ENCODE measurements around the gene NKG7.
A peak's percentile ranks its signal among the peaks of the same experiment; 100 is the strongest.

The NKG7 gene

DNA sequence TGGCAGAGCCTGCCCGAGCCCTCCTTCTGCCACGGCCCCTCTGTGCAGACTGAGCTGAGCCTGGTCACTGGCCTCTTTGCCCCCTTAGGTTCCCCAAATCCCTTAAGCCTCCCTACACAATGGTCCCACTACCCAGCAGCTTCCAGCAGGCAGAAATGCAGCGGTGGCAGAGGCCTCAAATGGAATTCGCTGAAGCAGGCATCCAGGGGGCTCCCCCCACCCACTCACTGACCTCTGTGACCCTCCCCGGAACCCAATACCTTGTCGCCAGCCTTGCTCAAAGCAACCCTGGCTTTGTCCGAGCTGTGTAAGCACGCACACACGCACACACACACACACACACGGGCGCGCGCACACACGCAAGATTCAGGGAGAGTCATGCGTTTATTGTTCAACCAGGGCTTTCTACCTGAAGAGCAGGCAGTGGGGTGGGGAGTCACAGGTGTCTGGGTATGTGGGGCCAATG is 15.5 kb upstream of the NKG7 start, which contains the start of gene LIM2:
LIM2 (minus strand) TSS at position 51 of the 466 bp plus-strand sequence. CDS start 531 bp downstream, outside the sequence.
- Histone ChIP-seq H3K4me1 (ENCODE audit: control insufficient read depth, insufficient read depth, low read length) (peaks cover 3% of the 10 kb centered on the region), H3K36me3 (ENCODE audit: control insufficient read depth, insufficient read depth, low read length) (no peaks in the 10 kb centered on the region), H3K4me3 (ENCODE audit: low read depth, low read length) (no peak within 1 kb of the TSS), H3K9me3 (ENCODE audit: control insufficient read depth, insufficient read depth, low read length) (no peaks in the 10 kb centered on the region), H3K27me3 (ENCODE audit: control insufficient read depth, insufficient read depth, low read length) (no peaks in the 10 kb centered on the region), H3K9ac (ENCODE audit: low read depth, low read length) (no peak within 1 kb of the TSS)

DNA sequence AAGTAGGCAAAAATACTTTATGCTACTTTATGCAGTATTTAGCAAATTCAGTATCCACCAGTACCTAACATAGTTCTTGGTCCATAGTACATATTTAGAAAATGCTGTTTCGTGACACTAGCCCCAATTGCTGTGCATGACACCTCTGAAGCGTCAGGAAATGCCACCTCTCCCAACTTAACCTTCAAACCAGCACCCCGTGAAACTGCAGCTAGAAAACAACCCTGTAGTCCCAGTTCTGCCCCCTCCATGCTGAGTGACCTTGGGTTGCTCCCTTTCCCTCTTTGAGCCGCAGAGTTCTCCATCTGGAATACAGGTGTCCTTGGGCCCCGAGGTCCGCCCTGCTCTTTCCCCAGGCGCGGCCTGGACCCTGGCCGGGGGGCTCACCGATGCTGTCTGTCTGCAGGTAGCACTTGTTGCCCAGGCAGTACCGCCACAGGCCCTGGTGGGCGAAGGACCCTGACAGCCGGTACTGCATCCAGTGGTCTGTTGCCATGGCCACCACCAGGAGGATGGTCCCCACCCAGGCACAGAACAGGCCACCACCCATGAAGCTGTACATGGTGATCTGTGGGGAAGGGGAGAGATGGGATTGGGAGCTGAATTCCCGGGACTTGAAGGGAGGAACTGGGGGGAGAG is 14.5 kb upstream of the NKG7 start:
- Histone ChIP-seq H3K4me3 (ENCODE audit: low read depth, low read length) (no peak overlapping the region), H3K36me3 (ENCODE audit: control insufficient read depth, insufficient read depth, low read length) (no peaks in the 10 kb centered on the region), H3K9ac (ENCODE audit: low read depth, low read length) (no peak overlapping the region), H3K4me1 (ENCODE audit: control insufficient read depth, insufficient read depth, low read length) (peaks cover 3% of the 10 kb centered on the region), H3K9me3 (ENCODE audit: control insufficient read depth, insufficient read depth, low read length) (no peaks in the 10 kb centered on the region), H3K27me3 (ENCODE audit: control insufficient read depth, insufficient read depth, low read length) (no peaks in the 10 kb centered on the region)

DNA sequence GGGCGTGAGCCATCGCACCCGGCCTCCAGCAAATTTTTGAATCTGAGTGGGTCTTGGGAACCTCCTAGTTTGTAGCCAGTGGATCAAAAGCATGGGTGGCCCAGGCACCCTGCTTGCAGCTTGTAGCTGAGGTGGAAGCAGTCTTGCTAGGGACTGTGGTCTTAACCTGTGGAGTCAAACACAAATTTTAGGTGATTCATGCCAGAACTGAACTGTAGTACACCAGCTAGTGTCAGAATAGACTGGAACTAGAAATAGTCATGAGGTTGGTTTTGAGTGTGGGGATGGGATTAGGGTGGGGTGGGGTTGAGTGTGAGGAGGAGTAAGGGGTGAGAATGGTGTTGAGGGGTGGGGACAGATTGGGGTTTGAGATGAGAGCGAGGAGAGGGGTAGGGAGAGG is 9.6 kb upstream of the NKG7 start:
- Histone ChIP-seq H3K27me3 (ENCODE audit: control insufficient read depth, insufficient read depth, low read length) (no peaks in the 10 kb centered on the region), H3K4me1 (ENCODE audit: control insufficient read depth, insufficient read depth, low read length) (no peaks in the 10 kb centered on the region), H3K4me3 (ENCODE audit: low read depth, low read length) (no peak overlapping the region), H3K36me3 (ENCODE audit: control insufficient read depth, insufficient read depth, low read length) (no peaks in the 10 kb centered on the region), H3K9ac (ENCODE audit: low read depth, low read length) (no peak overlapping the region), H3K9me3 (ENCODE audit: control insufficient read depth, insufficient read depth, low read length) (no peaks in the 10 kb centered on the region)

DNA sequence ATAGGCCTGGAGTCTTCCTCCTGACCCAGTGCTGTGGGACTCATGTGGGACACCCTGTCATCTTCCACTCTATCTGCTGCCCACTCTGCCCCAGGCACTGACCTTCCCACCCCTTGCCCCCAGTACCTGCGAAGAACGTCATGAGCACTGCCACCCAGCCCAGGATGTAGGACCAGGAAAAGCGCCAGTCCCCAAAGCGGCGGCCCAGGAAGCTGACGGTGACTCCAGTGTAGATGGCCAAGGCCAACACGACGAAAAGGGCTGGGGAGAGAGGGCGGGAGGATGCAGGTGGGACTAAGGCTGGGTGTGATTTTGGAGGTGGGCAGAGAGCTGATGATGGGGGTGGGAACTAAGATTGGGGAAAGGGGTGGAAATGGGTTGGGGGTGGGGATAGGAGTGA is 7.9 kb upstream of the NKG7 start:
- H3K36me3 ChIP-seq (ENCODE audit: control insufficient read depth, insufficient read depth, low read length), result no peaks in the 10 kb centered on the region
- no peak overlapping the region for H3K4me3 ChIP-seq (ENCODE audit: low read depth, low read length)
- H3K27me3 ChIP-seq (ENCODE audit: control insufficient read depth, insufficient read depth, low read length), result no peaks in the 10 kb centered on the region
- H3K9ac ChIP-seq (ENCODE audit: low read depth, low read length), result no peak overlapping the region
- no peaks in the 10 kb centered on the region for H3K4me1 ChIP-seq (ENCODE audit: control insufficient read depth, insufficient read depth, low read length)
- H3K9me3 ChIP-seq (ENCODE audit: control insufficient read depth, insufficient read depth, low read length), result no peaks in the 10 kb centered on the region

DNA sequence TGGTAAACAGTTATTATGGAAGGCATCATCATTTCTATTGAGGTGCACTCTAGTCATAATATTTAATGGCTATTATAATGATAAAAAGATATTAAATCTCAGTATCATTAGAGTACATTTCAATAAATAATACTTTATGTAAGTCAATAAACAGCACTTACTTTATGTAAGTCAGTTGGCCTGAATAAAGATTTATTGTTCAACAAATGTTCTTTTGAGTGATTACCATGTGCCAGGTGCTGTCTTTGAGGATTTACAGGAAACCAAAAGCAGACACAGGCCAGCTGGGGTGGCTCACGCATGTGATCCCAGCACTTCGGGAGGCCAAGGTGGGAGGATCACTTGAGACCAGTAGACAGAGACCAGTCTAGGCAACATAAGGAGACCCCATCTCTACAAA is 5.0 kb upstream of the NKG7 start:
- H3K4me1 ChIP-seq (ENCODE audit: control insufficient read depth, insufficient read depth, low read length), result no peaks in the 10 kb centered on the region
- no peak overlapping the region for H3K9ac ChIP-seq (ENCODE audit: low read depth, low read length)
- H3K36me3 ChIP-seq (ENCODE audit: control insufficient read depth, insufficient read depth, low read length), result no peaks in the 10 kb centered on the region
- H3K4me3 ChIP-seq (ENCODE audit: low read depth, low read length), result no peak overlapping the region
- no peaks in the 10 kb centered on the region for H3K27me3 ChIP-seq (ENCODE audit: control insufficient read depth, insufficient read depth, low read length)
- no peaks in the 10 kb centered on the region for H3K9me3 ChIP-seq (ENCODE audit: control insufficient read depth, insufficient read depth, low read length)

DNA sequence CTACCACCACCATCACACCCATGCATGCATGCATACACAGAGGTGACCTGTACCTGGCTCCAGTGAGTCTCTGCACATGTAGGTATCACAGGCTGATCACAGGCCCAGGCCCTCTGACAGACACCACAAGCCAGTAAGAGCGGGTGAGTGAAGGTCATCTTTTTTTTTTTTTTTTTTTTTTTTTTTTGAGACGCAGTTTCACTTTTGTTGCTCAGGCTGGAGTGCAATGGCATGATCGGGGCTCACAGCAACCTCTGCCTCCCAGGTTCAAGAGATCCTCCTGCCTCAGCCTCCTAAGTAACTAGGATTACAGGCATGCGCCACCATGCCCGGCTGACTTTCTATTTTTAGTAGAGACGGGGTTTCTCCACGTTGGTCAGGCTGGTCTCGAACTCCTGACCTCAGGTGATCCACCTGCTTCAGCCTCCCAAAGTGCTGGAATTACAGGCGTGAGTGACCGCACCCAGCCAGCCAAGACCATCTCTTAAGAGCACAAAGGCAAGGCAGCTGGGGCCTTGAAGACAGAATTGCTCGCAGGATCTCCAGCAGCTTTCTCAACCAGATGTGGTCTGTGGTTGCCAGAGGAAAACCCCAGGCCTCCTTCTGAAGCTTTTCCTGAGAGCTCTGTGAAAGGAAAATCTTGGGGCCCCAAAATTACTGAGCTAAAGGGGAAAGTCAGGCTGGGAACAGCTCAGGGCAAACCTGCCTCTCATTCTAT is 3.2 kb upstream of the NKG7 start:
- no peaks in the 10 kb centered on the region for H3K36me3 ChIP-seq (ENCODE audit: control insufficient read depth, insufficient read depth, low read length)
- H3K9ac ChIP-seq (ENCODE audit: low read depth, low read length), result no peak overlapping the region
- peaks cover 2% of the 10 kb centered on the region for H3K27me3 ChIP-seq (ENCODE audit: control insufficient read depth, insufficient read depth, low read length)
- H3K4me3 ChIP-seq (ENCODE audit: low read depth, low read length), result no peak overlapping the region
- H3K4me1 ChIP-seq (ENCODE audit: control insufficient read depth, insufficient read depth, low read length), result no peaks in the 10 kb centered on the region
- no peaks in the 10 kb centered on the region for H3K9me3 ChIP-seq (ENCODE audit: control insufficient read depth, insufficient read depth, low read length)

DNA sequence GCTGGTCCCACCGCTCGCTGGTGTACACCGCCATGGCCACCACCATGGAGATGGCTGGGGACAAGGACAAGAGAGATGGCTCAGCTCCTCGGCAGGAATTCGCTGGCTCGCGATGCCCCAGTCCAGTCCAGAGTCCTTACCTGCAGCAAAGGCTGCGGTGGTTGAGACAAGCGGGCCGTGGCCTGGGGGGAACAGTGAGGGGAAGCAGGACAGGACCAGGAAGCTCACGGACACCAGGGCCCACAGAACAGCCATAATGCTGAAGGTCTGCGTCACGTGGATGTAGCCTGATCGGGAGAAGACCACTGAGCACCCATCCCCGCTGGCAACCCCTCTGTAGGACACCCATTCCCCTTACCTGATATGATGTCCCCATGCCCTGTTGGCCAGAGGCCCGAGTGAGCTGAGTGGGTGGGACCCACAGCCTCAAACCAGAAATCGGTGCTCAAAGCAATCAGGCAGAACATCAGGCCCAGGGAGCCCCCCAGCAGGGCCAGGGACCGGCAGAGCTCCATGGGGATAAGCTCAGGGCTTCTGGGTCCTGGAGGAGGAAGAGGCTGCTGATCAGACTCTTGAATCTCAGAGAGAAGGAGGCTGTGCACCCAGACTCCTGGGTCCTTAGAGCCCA is 319 bp downstream of the NKG7 start:
- Histone ChIP-seq H3K4me1 (ENCODE audit: control insufficient read depth, insufficient read depth, low read length) (no peaks in the 10 kb centered on the region), H3K9ac (ENCODE audit: low read depth, low read length) (no peak overlapping the region), H3K36me3 (ENCODE audit: control insufficient read depth, insufficient read depth, low read length) (no peaks in the 10 kb centered on the region), H3K4me3 (ENCODE audit: low read depth, low read length) (no peak overlapping the region), H3K9me3 (ENCODE audit: control insufficient read depth, insufficient read depth, low read length) (no peaks in the 10 kb centered on the region), H3K27me3 (ENCODE audit: control insufficient read depth, insufficient read depth, low read length) (peaks cover 2% of the 10 kb centered on the region)

DNA sequence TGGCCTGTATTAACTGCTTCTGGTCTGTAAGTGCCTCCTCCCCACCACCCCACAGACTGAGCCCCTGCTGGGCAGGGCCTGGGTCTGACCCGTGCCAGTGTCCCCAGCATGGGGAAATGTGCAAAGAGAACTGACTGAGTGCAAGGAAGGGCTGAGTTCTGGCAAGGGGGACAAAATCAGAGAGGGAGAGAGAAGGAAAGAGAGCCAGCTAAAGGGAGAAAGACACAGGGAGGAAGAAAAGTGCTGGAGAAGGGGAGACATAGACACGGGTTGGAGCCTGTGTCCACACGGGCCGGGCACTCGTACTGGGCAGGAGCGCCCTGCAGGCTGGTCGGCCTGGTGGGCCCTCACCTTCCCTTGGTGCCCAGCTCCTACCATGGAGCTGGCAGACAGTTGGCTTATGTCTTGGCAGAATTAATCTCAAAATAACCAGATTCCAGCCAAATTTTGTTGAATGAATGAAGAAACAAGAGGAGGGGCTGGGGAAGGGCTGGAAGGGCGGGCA is 1.2 kb downstream of the NKG7 start:
- H3K27me3 ChIP-seq (ENCODE audit: control insufficient read depth, insufficient read depth, low read length), result peaks cover 2% of the 10 kb centered on the region
- no peak overlapping the region for H3K9ac ChIP-seq (ENCODE audit: low read depth, low read length)
- H3K4me3 ChIP-seq (ENCODE audit: low read depth, low read length), result no peak overlapping the region
- no peaks in the 10 kb centered on the region for H3K9me3 ChIP-seq (ENCODE audit: control insufficient read depth, insufficient read depth, low read length)
- no peaks in the 10 kb centered on the region for H3K4me1 ChIP-seq (ENCODE audit: control insufficient read depth, insufficient read depth, low read length)
- no peaks in the 10 kb centered on the region for H3K36me3 ChIP-seq (ENCODE audit: control insufficient read depth, insufficient read depth, low read length)

DNA sequence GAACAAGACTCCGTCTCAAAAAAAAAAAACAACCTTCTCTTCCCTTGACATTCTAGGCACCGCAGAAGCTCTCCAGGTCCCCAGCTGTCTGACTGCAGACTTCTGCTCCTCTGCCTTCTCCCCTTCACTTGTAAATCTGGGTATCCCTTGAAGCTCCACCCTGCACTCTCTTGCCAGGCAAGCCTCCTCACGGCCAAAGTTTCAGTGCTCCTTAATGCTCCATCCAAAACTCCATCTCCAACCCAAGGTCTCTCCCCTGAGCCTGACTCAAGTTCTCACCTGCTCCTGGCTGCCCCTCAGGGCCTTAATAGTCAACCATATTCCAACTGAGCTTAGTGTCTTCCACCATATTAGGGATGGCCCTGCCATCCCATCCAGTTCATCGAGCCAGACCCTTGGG is 2.2 kb downstream of the NKG7 start:
- Histone ChIP-seq H3K27me3 (ENCODE audit: control insufficient read depth, insufficient read depth, low read length) (peaks cover 2% of the 10 kb centered on the region), H3K4me3 (ENCODE audit: low read depth, low read length) (no peak overlapping the region), H3K9ac (ENCODE audit: low read depth, low read length) (no peak overlapping the region), H3K4me1 (ENCODE audit: control insufficient read depth, insufficient read depth, low read length) (peaks cover 6% of the 10 kb centered on the region), H3K9me3 (ENCODE audit: control insufficient read depth, insufficient read depth, low read length) (no peaks in the 10 kb centered on the region), H3K36me3 (ENCODE audit: control insufficient read depth, insufficient read depth, low read length) (no peaks in the 10 kb centered on the region)

DNA sequence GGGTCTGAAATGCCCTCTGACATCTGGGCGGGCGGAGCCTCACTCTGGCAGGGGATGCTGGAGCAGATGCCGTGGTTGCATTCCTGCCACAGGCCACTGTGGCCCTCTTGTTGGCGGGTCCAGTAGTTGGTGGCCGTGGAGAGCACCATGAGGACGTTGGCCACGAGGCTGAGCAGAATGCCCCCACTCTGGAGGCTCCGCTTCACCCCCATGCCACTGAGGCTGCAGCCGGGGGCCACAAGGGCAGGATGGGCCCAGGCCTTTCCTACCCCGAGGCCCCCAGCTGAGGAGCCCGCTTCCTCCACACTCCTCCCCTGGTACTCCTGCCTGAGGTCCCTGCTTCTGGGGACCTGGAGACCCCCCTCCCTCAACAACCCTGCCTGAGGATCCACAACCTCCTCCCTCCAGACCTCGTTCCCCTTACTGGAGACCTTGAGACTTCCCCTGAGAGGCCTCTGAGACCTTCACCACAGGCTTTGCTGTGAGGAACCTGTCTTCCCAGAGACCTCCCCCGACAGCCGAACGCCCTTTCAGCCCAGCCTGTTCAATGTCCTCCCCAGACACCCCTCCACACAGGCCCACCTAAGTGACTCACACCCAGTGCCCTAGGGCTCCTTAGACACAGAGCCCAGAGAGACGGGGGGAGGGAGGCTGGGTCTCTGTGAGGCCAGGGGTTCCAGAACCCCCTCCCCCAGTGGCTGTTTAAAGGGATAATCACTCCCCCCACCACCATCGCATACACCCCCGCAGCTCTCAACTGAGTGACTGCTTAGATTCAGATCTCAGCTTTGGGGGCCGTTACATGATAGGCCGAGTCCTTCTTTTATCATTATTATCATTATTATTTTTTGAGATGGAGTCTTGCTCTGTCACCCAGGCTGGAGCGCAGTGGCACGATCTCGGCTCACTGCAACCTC is 3.8 kb downstream of the NKG7 start, which contains the start of gene CLDND2:
CLDND2 (minus strand) TSS at position 638 of the 917 bp plus-strand sequence; CDS start at position 212, 426 bp downstream.
- H3K4me1 ChIP-seq (ENCODE audit: control insufficient read depth, insufficient read depth, low read length), result peaks cover 6% of the 10 kb centered on the region
- H3K4me3 ChIP-seq (ENCODE audit: low read depth, low read length), result peak within 1 kb of the TSS; percentile 87
- H3K9ac ChIP-seq (ENCODE audit: low read depth, low read length), result peak within 1 kb of the TSS; percentile 85
- peaks cover 2% of the 10 kb centered on the region for H3K27me3 ChIP-seq (ENCODE audit: control insufficient read depth, insufficient read depth, low read length)
- H3K9me3 ChIP-seq (ENCODE audit: control insufficient read depth, insufficient read depth, low read length), result no peaks in the 10 kb centered on the region
- H3K36me3 ChIP-seq (ENCODE audit: control insufficient read depth, insufficient read depth, low read length), result no peaks in the 10 kb centered on the region
